HFF-Myc (cell line): ENCODE data around the gene SSC4D.
"Not testable (repeated sequence)": the region's sequence is repeated elsewhere in the genome, so short reads cannot be mapped to it uniquely, and the experiment has no call there.

ENCODE experiments used
- DNase-seq: peaks from one replicate; pipeline ENCODE4 v3.0.0-alpha.2; 2011; ENCODE audit warnings: low read depth; ENCODE audit errors: extremely low read depth
- H3K4me3 ChIP-seq: replicated peaks from 2 replicates; pipeline ENCODE4 v1.5.1; 2011; ENCODE audit warnings: low read depth, mild to moderate bottlenecking, control low read depth, low read length
- TF ChIP-seq, protein P1 (sequence below): IDR thresholded peaks from 2 replicates; pipeline ENCODE4 v1.5.1; 2012; ENCODE audit warnings: mild to moderate bottlenecking, low read depth, low read length, control low read depth; ENCODE audit errors: missing control alignments

Gene SSC4D

DNA sequence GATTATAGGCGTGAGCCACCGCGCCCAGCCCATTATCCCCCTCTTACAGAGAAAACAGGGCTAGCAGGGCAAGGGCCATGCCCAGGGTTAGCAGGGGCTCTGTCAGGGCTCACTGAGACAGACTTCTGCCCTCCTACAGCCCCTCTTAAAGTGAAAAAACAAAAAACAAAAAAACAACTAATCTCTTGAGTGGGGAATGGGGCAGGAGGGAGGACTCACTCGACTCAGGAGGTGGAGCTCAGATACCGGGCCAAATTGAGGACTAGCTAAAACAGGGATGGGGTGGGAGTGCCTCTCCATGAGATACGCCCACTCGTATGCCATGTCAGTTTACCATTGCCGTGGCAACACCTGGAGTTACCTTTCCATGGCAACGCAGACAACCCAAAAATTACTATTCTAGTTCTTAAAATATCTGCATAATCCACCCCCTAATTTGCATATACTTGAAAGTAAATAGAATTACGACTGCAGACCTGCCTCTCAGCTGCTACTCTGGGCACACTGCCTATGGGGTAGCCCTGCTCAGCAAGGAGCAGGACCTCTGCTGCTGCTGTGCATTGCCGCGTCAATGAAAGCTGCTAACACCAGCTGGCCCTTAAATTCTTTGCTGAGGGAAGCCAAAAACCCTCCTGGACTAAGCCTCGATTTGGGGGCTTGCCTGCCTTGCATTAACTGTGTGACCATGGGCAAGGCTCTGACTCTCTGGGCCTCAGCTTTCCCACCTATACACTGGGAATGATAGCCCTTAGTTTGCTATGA is 13.4 kb downstream of the SSC4D start:
- TF ChIP-seq, protein P1, sequence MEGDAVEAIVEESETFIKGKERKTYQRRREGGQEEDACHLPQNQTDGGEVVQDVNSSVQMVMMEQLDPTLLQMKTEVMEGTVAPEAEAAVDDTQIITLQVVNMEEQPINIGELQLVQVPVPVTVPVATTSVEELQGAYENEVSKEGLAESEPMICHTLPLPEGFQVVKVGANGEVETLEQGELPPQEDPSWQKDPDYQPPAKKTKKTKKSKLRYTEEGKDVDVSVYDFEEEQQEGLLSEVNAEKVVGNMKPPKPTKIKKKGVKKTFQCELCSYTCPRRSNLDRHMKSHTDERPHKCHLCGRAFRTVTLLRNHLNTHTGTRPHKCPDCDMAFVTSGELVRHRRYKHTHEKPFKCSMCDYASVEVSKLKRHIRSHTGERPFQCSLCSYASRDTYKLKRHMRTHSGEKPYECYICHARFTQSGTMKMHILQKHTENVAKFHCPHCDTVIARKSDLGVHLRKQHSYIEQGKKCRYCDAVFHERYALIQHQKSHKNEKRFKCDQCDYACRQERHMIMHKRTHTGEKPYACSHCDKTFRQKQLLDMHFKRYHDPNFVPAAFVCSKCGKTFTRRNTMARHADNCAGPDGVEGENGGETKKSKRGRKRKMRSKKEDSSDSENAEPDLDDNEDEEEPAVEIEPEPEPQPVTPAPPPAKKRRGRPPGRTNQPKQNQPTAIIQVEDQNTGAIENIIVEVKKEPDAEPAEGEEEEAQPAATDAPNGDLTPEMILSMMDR = no peak
- DNase-seq = no peak
- H3K4me3 ChIP-seq = no peak overlapping the region

DNA sequence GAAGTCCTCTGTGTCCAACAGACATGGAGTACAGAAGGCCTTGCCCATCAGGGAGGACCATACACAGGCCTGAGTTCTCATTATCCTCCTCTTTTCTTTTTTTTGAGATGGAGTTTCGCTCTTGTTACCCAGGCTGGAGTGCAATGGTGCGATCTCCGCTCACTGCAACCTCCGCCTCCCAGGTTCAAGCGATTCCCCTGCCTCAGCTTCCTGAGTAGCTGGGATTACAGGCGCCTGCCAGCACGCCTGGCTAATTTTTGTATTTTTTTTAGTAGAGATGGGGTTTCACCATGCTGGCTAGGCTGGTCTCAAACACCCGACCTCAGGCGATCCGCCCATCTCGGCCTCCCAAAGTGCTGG is 13.9 kb downstream of the SSC4D start:
- not testable (repeated sequence) for H3K4me3 ChIP-seq, DNase-seq

DNA sequence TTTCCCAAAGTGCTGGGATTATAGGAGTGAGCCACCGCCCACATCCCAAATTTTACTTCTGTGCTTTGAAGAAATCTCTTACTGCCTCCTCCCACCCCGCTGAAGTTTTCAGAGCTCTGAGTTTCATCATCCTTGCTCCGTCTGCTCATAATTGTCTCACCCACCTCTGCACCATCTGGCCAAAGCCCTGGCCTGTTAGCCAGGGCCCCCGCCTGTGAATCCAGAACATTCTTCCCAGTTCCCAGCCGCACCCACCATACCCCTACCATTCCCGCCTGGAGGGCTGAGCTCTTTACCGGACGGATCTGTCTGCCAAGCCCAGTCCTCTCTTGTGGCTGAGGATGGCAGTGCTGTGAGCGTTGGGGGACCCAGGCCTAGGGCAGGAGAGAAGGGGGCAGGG is 14.5 kb downstream of the SSC4D start:
- H3K4me3 ChIP-seq = no peak overlapping the region
- TF ChIP-seq, protein P1 = no peak
- DNase-seq = no peak

DNA sequence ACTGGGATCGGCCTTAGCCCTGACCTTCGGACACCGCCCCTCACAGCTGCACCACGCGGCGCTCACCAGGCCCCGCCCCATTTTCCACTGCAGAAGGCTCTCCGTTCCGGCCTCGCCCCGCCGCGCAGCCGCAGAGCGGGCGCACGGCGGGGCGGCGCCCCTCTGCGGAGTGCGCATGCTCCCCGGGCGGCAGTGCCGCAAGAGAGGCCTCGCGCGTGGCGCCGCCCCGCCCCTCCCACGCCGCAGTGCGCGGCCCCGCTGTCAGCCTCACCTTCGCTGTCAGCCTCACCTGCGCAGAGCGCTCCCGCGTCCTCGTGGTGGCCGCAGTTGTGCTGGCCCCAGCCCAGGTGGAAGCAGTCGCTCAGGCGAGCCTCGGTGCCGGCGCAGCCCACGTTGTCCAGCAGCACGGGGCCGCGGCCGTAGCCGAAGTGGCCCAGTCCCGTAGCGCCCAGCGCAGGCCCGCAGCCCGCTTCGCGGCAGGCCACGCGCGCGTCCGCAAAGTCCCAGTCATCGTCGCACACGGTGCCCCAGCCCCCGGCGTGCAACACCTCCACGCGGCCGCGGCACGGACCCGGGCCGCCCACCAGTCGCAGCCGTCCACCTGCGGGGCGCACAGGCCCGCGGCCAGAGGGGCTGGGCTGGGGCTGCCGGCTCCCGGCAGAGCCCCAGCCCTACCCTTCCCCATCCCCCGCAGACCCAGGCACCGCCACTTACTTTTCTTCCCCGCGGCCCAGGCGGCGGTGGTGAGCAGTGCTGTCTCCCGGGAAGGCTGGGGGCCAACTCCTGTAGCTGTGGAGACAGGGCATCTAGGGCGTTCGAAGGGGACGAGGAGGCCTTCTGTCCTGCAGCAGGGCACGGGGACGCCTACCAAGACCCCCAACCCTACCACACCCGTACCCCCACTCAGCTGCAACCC is 16.1 kb downstream of the SSC4D start:
- DNase-seq = peak; percentile 72
- TF ChIP-seq, protein P1 = no peak
- H3K4me3 ChIP-seq = peak overlapping the region; percentile 51

DNA sequence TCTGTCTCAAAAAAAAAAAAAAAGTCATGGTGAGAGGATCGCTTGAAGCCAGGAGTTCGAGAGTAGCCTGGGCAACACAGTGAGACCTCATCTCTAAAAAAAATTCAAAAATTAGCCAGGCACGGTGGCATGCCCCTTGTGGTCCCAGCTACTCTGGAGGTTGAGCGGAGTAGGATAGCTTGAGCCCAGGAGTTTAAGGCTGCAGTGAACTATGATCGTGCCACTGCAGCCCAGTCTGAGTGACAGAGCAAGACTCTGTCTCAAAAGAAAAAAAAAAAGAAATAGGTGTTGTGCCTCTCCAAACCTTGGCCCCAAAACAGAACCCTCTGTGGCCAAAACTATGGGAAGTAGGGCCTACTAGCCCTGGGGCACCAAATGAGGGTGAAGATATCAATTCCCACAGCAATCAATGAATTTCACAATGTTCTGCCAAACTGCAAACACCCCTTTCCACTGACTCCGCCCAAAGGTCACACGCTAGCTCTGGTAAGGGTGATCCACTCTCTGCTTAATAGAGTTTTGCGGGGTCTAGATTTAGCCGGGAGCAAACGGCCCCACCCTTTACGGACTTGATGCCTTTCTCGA is 16.9 kb downstream of the SSC4D start:
- no peak for DNase-seq
- H3K4me3 ChIP-seq = peak overlapping the region; percentile 24; the same call in 1 of the 2 replicates
- TF ChIP-seq, protein P1 = no peak

DNA sequence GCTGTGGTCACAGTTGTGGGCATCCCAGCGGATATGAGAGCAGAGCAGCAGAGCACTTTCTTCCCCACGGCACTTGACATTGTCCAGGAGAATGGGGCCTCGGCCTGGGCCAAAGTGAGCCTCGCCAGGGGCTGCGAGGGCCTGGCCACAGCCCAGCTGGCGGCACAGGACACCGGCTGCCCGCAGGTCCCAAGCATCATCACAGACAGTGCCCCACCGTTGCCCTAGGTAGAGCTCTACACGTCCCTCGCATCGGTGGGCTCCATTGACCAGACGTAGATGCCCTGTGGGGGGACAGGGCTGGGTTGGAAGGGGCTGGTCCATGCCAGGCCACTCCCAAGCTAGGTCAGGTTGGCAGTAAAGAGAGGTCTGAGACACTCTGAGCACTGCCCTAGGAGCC is 19.4 kb downstream of the SSC4D start:
- no peak for DNase-seq
- TF ChIP-seq, protein P1 = no peak
- no peak overlapping the region for H3K4me3 ChIP-seq

DNA sequence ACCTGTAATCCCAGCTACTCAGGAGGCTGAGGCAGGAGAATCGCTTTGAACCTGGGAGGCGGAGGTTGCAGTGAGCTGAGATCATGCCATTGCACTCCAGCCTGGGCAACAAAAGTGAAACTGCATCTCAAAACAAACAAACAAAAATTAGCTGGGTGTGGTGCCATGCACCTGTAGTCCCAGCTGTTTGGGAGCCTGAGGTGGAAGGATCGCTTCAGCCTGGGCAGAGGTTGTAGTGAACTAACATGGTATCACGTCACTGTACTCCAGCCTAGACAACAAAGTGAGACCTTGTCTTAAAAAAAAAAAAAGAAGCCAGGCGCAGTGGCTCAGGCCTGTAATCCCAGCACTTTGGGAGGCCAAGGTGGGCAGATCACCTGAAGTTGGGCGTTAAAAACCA is 21.7 kb downstream of the SSC4D start:
- not testable (repeated sequence) for H3K4me3 ChIP-seq, DNase-seq
